Measurements from ENCODE around the gene KCP. TPM values are rescaled to one million over a fixed set of nuclear protein-coding genes. Genes with fewer than 3 reads are reported as not detected.

Gene KCP
- total RNA-seq, 4 donors from 2014 or later: 0.16 to 2.3 (median 1.1) TPM

- no peak for TF ChIP-seq CTCF (IDR thresholded peaks at IDR 0.05; ENCODE audit: low read depth)
Observed at GRCh38 chr7:128878226-128879105, 32.0 kb downstream of the KCP start.

- TF ChIP-seq CTCF (IDR thresholded peaks at IDR 0.05; ENCODE audit: low read depth): no peak
Observed at GRCh38 chr7:128877756-128878120, 32.8 kb downstream of the KCP start.

DNA sequence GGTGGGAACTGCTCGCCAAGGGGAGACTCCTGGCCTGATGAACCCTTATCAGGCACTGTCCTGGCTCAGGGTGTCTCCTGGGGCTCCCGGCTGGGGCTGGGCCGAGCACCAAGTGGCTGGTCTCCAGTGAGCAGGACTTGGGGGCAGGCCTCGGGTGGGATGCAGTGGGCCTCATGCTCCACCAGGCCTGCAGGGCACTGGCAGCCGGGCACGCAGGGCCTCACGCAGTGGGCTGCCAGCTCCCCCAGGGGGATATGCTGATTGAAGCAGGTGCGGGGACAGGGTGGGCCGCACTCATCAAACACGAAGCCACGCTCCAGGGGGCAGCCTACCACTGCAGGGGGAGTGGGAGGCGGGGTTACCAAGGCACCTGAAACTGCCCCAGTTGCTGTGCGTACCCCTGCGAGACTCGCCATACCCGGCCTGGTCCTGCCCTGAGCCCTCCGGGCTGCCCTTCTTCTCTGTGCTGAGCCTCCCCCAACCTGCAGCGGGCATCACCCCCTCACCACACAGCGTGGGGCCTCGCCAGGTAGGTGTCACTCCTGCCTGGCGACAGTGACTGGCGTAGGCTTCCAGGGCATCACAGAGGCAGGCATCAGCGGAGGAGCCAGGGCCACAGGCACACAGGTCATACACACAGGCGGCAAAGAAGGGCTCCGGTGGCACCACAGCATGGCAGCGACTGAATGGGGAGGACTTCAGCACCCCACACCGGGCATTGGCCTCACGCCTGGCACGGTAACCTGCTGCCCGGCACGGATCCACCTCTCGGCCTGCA is 33.3 kb downstream of the KCP start:
- no peak for TF ChIP-seq CTCF (IDR thresholded peaks at IDR 0.05; ENCODE audit: low read depth)

DNA sequence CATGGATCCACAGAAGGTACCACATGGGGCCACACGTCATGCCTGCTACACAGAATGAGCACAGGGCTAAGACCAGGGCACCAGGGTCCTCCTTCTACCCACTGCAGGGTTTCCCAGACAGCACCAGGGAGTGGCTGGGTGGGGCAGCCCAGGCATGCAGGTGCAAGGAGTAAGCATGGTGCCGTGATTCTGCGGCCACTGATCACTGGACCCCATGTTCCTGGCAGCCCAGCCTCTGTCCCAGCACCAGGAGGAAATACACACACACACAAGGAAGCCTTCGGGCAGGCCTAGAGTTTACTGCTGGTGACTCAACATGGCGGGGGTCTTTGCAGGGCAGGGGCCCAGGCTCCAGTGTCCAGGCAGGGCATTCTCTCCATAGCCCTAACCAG is 33.9 kb downstream of the KCP start:
- no peak for TF ChIP-seq CTCF (IDR thresholded peaks at IDR 0.05; ENCODE audit: low read depth)

GRCh38 chr7:128876127-128876526 is 34.4 kb downstream of the KCP start:
- TF ChIP-seq CTCF (IDR thresholded peaks at IDR 0.05; ENCODE audit: low read depth): no peak

GRCh38 chr7:128875523-128875948 is 35.0 kb downstream of the KCP start:
- TF ChIP-seq CTCF (IDR thresholded peaks at IDR 0.05; ENCODE audit: low read depth): no peak
